GM21381 (cell line): ENCODE data around the gene CCDC117.
"Not testable (repeated sequence)": the region's sequence is repeated elsewhere in the genome, so short reads cannot be mapped to it uniquely, and the experiment has no call there.

ENCODE experiments used
- ATAC-seq: cut with Tn5 transposase; IDR thresholded peaks from one replicate; pipeline ENCODE4 v1.9.1; 2021; ENCODE audit warnings: mild to moderate bottlenecking, moderate library complexity; ENCODE audit not compliant: unreplicated experiment

Gene CCDC117

GRCh38 chr22:28824455-28824854 is 52.0 kb downstream of the CCDC117 start:
- not testable (repeated sequence) for ATAC-seq

DNA sequence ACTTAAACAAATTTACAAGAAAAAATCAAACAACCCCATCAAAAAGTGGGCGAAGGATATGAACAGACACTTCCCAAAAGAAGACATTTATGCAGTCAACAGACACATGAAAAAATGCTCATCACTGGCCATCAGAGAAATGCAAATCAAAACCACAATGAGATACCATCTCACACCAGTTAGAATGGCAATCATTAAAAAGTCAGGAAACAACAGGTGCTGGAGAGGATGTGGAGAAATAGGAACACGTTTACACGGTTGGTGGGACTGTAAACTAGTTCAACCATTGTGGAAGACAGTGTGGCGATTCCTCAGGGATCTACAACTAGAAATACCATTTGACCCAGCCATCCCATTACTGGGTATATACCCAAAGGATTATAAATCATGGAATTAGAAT is 53.9 kb downstream of the CCDC117 start:
- not testable (repeated sequence) for ATAC-seq

DNA sequence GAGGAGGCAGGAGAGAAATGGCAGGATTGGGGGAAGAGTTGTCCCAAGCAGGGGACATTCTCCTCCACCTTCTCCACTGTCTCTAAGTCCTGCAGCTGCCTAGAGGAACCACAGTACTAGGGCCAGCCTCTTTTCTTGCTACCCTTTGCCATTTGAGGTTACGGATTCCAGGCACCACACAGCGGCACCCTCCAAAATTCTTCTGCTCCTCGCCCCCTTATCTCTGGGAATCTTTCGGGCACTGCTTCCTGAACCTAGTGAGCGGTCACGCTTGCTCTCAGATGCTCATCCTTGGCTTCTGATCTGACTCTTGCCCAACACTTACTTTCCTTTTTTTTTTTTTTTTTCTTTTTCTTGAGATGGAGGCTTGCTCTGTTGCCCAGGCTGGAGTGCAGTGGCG is 54.4 kb downstream of the CCDC117 start:
- no peak for ATAC-seq

DNA sequence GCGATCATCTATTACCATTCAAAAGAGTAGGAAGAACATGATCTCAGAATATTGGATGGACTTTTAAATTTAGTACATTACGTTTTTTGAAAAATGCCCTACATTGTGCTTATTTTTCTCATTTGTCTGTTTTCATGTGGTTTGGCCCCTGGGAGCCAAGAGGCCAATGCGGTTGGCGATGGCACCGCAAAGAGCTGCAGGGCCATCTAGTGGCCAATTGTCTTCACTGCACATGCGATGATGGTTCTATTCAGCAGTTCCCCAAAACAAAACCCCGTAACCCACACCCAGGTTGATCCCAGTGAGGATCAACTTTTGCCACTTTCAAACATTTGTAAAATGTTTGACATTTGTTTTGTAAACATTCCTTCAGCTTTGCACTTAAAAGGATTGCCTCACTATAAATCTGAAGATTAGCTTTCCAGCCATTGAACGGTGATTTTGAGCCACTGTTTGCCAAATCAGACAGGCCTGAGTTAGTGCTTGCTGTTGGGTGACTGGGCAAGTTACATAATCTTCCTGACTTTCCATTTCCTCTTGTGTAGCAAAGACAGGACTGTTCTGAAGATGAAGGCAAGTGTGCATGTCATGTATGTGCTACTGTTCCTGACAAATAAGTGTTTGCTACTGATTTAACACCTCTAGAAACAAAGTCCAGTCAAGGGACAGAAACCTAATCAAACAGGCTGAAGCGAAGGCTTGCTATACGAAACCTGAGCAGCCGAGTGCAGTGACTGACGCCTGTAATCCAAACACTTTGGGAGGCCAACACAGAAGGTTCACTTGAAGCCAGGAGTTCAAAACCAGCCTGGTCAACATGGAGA is 57.1 kb downstream of the CCDC117 start:
- no peak for ATAC-seq

DNA sequence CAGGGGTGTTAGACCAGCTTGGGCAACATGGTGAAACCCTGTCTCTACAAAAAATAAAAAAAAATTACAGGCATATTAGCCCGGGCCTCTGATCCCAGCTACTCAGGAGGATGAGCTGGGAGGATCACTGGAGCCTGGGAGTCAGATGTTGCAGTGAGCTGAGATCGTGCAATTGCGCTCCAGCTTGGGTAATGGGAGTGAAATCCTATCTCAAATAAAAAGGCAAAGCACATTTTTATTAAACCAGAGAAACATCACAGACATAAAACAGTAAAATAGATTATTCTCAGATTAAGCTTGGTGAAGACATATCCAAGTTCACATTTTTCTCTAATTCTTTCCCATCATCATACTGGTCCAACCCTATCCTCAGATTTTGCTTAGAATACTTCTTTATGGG is 57.9 kb downstream of the CCDC117 start:
- ATAC-seq: no peak

DNA sequence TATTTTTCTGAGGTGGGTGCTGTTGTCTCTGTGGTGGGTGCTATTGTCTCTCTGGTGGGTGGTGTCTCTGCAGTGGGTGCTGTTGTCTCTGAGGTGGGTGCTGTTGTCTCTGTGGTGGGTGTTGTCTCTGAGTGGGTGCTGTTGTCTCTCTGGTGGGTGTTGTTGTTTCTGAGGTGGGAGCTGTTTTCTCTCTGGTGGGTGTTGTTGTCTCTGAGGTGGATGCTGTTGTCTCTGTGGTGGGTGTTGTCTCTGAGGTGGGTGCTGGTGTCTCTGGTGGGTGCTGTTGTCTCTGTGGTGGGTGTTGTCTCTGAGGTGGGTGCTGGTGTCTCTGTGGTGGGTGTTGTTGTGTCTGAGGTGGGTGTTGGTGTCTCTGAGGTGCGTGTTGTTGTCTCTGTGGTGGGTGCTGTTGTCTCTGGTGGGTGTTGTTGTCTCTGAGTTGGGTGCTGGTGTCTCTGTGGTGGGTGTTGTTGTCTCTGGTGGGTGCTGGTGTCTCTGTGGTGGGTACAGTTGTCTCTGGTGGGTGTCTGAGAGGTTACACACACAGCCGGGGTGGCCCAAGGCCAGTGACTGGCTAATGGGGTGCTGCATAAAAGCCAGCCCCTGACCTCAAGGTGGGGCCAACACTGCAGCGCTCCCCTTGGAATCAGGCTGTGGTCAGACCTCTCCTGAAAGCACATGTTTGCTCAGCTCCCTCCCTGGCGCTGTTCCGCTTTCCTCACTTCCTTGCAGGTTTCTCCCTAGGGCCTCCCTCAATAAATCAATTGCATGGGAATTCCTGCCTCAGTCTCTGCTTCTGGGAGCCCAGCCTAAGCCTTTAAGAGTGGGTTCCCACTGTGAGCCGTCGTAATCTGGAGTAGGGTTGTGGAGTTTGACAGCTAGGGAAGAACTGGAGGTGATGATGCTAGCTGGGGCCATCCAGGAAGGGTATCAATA is 58.9 kb downstream of the CCDC117 start:
- ATAC-seq: no peak

- ATAC-seq: no peak
These were observed 60.2 kb downstream of the CCDC117 start for GRCh38 chr22:28832731-28833130.

- no peak for ATAC-seq
These were observed 60.9 kb downstream of the CCDC117 start for GRCh38 chr22:28833276-28833923.

DNA sequence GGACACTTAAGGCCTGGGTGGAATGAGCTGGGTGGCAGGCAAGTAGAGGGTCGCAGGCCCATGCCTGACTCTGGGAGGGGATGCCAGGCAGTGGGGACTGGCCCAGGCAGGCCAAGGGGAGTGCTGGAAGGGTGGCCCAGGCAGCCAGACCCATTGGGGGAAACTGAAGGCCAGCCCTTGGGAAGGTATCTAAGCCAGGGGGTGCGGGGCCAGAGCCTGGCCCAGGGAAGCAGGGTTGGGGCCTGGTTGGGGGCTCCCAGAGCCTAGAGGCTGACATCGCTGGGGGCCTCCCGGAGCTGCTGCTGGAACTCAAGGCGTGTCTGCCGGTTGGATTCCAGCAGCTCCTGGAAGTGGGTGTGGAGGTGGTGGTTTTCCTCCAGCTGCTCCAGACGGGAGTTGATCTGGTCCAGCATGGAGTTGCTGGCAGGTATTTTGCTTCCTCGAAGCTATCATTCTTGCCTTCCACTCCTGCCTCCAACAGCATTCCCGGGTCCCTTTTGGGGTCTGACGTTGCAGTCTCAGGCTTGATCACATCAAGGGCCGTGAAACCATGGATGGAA is 63.2 kb downstream of the CCDC117 start:
- no peak for ATAC-seq

DNA sequence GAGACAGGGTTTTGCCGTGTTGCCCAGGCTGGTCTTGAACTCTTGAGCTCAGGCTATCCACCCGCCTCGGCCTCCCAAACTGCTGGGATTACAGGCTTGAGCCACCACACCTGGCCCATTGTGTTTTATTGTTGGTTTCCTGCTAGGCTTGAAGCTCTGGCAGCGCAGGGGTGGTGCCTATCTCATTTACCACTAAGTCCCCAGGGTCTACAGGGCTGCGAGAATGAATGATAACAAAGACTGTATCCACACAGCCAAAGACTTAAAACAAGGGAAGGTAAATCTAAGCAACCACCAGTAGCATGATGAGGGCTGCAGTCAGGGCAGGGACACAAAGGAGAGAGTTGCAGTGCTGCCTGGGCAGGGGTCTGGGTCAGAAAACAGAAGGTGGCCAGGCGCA is 65.1 kb downstream of the CCDC117 start:
- ATAC-seq: no peak
